Measurements from ENCODE around the gene FBXO24. TPM values are rescaled to one million over a fixed set of nuclear protein-coding genes. Genes with fewer than 3 reads are reported as not detected.

The FBXO24 gene
- total RNA-seq, 4 donors from 2014 or later, result 0.34 to 0.44 TPM; not detected in 2

DNA sequence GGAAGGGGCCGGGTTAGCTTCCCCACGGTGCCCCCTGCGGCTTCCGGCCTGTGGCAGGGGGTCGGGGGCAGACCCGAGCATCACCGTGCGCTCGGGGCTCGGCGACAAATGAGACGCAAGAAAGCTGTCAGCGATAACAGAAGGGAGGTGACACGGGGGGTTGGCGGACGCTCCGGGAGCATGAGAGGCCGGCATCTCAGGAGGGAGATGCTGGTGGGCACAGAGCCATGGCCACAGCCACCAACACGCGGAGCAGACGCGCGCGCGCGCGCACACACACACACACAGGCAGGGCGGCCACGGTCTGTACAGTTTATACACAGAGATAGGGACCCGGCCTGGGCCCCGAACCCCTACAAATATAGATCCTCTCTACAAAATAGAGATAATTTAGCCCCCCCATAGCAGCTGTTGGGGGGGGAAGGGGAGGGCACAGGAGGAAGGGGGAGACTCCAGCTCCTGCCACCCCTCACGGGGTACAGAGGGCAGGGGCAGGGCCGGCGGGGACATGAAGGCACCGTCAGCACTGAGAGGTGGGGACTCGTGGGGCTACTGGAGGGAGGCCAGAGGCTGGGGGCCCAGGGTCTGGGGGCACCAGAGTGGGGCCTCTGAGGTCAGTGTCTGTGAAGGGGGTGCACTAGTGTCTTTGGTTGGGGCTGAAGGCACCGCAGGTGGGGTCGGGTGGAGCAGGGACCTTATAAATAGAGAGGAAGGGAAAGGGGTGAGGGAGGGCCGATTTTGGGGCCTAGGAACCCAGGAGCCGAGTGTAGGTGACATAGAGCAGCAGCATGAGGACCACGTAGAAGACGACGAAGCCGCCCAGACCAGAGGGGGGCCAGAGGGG, 11.5 kb upstream of the FBXO24 start:
- TF ChIP-seq, protein P1, sequence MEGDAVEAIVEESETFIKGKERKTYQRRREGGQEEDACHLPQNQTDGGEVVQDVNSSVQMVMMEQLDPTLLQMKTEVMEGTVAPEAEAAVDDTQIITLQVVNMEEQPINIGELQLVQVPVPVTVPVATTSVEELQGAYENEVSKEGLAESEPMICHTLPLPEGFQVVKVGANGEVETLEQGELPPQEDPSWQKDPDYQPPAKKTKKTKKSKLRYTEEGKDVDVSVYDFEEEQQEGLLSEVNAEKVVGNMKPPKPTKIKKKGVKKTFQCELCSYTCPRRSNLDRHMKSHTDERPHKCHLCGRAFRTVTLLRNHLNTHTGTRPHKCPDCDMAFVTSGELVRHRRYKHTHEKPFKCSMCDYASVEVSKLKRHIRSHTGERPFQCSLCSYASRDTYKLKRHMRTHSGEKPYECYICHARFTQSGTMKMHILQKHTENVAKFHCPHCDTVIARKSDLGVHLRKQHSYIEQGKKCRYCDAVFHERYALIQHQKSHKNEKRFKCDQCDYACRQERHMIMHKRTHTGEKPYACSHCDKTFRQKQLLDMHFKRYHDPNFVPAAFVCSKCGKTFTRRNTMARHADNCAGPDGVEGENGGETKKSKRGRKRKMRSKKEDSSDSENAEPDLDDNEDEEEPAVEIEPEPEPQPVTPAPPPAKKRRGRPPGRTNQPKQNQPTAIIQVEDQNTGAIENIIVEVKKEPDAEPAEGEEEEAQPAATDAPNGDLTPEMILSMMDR (IDR thresholded peaks at IDR 0.05; ENCODE audit: low read depth), result no peak

DNA sequence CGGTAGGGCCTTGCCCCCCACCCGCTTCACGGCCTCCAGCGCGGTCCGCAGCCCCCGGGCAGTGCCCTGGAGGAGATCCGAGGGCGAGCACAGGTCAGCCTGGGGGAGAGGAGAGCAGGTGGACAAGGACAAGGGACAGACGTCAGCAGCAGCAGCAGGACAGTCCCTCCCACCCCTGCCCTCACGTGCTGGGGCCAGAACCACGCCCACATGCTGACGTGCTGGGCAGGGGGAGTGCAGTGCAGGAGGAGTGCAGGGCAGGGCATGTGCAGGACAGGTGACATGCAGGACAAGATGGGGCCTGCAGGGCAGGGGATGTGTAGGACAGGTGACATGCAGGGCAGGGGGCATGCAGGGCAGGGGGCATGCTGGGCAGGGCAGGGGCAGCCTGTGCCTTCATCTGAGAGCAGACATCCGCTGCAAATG, 10.9 kb upstream of the FBXO24 start:
- TF ChIP-seq, protein P1 (IDR thresholded peaks at IDR 0.05; ENCODE audit: low read depth), result no peak

- TF ChIP-seq, protein P1 (IDR thresholded peaks at IDR 0.05; ENCODE audit: low read depth), result no peak
These were observed 10.3 kb upstream of the FBXO24 start for GRCh38 chr7:100575746-100576383.

GRCh38 chr7:100576384-100576993, 9.6 kb upstream of the FBXO24 start:
- TF ChIP-seq, protein P1 (IDR thresholded peaks at IDR 0.05; ENCODE audit: low read depth), result no peak

DNA sequence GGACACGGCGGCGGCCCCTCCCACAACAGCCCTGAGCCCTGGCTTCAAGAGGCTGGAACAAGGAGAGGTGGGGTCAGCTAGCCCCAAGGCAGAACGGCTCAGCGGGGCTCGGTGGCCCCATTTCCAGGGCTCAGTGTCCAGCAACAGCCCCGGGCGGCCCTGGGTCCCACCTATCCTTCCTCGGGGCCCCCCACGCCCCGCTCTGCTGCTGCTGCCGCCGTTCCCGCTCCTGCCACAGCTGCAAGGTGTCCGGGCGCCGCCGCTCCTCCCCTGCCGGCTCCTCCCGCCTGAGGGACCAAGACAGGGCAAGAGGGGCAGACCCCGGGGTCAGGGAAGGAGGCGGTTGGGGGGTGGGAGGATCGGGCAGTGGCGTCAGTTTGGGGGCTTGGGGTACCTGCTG, 9.0 kb upstream of the FBXO24 start:
- TF ChIP-seq, protein P1 (IDR thresholded peaks at IDR 0.05; ENCODE audit: low read depth), result no peak

GRCh38 chr7:100577507-100577906, 8.6 kb upstream of the FBXO24 start:
- TF ChIP-seq, protein P1 (IDR thresholded peaks at IDR 0.05; ENCODE audit: low read depth), result no peak

Measured in subcutaneous adipose tissue (tissue), 4 donors.